Measurements from ENCODE around the gene SYT5. TPM values are rescaled to one million over a fixed set of nuclear protein-coding genes. Genes with fewer than 3 reads are reported as not detected.

SYT5 gene
- total and polyA plus RNA-seq, 2 of the 13 experiments (the other 11 are each of a cell fraction or from before 2014, with no cell fraction given) = not detected

DNA sequence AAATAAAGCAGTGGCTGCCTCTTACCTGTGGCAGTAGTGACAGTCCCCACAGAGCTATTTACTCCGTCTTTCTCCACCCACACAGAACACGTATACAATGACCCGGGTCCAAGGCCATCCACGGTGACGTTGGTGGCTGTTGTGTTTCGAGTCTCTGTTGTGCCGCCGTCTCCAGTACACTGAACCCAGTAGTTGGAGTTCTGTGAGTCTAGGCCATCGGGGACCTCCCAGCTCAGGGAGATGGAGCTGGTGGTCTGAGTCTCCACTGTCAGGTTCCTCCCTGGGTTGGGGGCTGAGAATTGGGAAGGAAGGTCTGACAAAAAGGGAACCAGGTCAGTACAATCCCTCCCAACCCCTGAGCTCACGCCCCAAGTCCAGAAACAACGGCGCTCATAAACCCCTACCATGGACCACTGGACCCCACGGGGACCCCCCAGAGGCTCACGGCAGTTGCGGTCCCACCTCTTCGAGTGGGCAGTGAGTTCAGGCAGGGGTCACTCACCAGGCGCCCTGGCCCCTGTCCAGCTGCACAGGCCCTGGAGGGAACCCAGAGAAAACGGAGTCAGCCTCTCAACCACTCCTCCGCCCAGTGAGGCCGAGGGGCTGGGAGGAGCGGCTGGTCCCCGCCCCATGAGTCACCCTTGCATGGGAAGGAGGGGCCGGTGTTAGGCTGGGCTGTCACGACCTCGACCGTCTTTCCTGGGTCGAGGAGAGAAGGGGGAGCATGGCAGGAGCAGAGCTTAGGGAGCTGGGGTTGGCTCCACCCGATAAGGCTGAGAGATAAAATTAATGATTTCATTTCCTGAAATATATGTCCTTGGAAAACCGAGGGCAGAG, 26.8 kb upstream of the SYT5 start (continued):
- TF ChIP-seq FOXA1 (IDR thresholded peaks at IDR 0.05) (no peak), FOXA1 (CRISPR knock-in tag; IDR thresholded peaks at IDR 0.05) (peak; percentile 34; the same call in 1 of the 2 replicates), SRSF9 (IDR thresholded peaks at IDR 0.05; ENCODE audit: borderline replicate concordance, insufficient read depth, low read depth, low read length, poor library complexity, severe bottlenecking) (no peak), ZNF562 (CRISPR knock-in tag; IDR thresholded peaks at IDR 0.05; ENCODE audit: borderline replicate concordance) (no peak), ZNF768 (CRISPR knock-in tag; IDR thresholded peaks at IDR 0.05) (peak; percentile 64; the same call in 1 of the 2 replicates), ZNF747 (CRISPR knock-in tag; IDR thresholded peaks at IDR 0.05; ENCODE audit: borderline replicate concordance) (0 out of 2 replicates have a peak, but pooled peaks have one; percentile 81), MAZ (IDR thresholded peaks at IDR 0.05; ENCODE audit: borderline replicate concordance, low read depth, low read length) (peak; percentile 73), MAZ (CRISPR knock-in tag; IDR thresholded peaks at IDR 0.05; ENCODE audit: low read depth) (peak; percentile 87), HNRNPL (IDR thresholded peaks at IDR 0.05; ENCODE audit: low read depth, low read length) (peak; percentile 84), ZNF232 (CRISPR knock-in tag; IDR thresholded peaks at IDR 0.05; ENCODE audit: borderline replicate concordance) (no peak), NFKBIZ (CRISPR knock-in tag; IDR thresholded peaks at IDR 0.05) (0 out of 2 replicates have a peak, but pooled peaks have one; percentile 47), ARHGAP35 (CRISPR knock-in tag; IDR thresholded peaks at IDR 0.05; ENCODE audit: borderline replicate concordance) (peak; percentile 43; the same call in 1 of the 2 replicates), ETV6 (CRISPR knock-in tag; conservative IDR thresholded peaks at IDR 0.05) (no peak), ONECUT2 (CRISPR knock-in tag; IDR thresholded peaks at IDR 0.05) (no peak), IKZF4 (CRISPR knock-in tag; IDR thresholded peaks at IDR 0.05; ENCODE audit: borderline replicate concordance, low read depth, not compliant biosample characterization) (peak; percentile 59), SMAD3 (CRISPR knock-in tag; IDR thresholded peaks at IDR 0.05) (peak; percentile 51; the same call in 1 of the 2 replicates), NFE2 (CRISPR knock-in tag; IDR thresholded peaks at IDR 0.05) (no peak), ZNF660 (CRISPR knock-in tag; IDR thresholded peaks at IDR 0.05; ENCODE audit: borderline replicate concordance, low read depth) (no peak), ZNF614 (CRISPR knock-in tag; IDR thresholded peaks at IDR 0.05; ENCODE audit: borderline replicate concordance) (peak; percentile 20; the same call in 1 of the 2 replicates), ATF1 (CRISPR knock-in tag; IDR thresholded peaks at IDR 0.05) (peak; percentile 84)
- TF ChIP-seq, protein P1, sequence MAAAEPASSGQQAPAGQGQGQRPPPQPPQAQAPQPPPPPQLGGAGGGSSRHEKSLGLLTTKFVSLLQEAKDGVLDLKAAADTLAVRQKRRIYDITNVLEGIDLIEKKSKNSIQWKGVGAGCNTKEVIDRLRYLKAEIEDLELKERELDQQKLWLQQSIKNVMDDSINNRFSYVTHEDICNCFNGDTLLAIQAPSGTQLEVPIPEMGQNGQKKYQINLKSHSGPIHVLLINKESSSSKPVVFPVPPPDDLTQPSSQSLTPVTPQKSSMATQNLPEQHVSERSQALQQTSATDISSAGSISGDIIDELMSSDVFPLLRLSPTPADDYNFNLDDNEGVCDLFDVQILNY (CRISPR knock-in tag; conservative IDR thresholded peaks at IDR 0.05) = no peak
- TF ChIP-seq, protein P2, sequence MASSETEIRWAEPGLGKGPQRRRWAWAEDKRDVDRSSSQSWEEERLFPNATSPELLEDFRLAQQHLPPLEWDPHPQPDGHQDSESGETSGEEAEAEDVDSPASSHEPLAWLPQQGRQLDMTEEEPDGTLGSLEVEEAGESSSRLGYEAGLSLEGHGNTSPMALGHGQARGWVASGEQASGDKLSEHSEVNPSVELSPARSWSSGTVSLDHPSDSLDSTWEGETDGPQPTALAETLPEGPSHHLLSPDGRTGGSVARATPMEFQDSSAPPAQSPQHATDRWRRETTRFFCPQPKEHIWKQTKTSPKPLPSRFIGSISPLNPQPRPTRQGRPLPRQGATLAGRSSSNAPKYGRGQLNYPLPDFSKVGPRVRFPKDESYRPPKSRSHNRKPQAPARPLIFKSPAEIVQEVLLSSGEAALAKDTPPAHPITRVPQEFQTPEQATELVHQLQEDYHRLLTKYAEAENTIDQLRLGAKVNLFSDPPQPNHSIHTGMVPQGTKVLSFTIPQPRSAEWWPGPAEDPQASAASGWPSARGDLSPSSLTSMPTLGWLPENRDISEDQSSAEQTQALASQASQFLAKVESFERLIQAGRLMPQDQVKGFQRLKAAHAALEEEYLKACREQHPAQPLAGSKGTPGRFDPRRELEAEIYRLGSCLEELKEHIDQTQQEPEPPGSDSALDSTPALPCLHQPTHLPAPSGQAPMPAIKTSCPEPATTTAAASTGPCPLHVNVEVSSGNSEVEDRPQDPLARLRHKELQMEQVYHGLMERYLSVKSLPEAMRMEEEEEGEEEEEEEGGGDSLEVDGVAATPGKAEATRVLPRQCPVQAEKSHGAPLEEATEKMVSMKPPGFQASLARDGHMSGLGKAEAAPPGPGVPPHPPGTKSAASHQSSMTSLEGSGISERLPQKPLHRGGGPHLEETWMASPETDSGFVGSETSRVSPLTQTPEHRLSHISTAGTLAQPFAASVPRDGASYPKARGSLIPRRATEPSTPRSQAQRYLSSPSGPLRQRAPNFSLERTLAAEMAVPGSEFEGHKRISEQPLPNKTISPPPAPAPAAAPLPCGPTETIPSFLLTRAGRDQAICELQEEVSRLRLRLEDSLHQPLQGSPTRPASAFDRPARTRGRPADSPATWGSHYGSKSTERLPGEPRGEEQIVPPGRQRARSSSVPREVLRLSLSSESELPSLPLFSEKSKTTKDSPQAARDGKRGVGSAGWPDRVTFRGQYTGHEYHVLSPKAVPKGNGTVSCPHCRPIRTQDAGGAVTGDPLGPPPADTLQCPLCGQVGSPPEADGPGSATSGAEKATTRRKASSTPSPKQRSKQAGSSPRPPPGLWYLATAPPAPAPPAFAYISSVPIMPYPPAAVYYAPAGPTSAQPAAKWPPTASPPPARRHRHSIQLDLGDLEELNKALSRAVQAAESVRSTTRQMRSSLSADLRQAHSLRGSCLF (CRISPR knock-in tag; IDR thresholded peaks at IDR 0.05; ENCODE audit: borderline replicate concordance) = no peak
- TF ChIP-seq, protein P3, sequence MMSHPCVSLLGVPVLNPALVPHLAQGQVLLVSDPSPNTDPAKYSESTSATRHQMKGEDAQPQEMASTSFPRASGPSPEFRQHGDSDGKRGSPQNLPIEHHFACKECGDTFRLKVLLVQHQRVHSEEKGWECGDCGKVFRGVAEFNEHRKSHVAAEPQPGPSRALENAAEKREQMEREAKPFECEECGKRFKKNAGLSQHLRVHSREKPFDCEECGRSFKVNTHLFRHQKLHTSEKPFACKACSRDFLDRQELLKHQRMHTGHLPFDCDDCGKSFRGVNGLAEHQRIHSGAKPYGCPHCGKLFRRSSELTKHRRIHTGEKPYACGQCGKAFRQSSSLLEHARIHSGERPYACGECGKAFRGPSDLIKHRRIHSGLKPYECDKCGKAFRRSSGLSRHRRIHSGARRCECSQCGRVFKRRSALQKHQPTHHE (CRISPR knock-in tag; IDR thresholded peaks at IDR 0.05; ENCODE audit: borderline replicate concordance) = no peak; the same call in 1 of the 2 replicates
